Measurements from ENCODE around the gene SLC26A5. TPM values are rescaled to one million over a fixed set of nuclear protein-coding genes. Genes with fewer than 3 reads are reported as not detected.
"Not testable (repeated sequence)": the region's sequence is repeated elsewhere in the genome, so short reads cannot be mapped to it uniquely, and the experiment has no call there.

SLC26A5 gene
- polyA plus RNA-seq (ENCODE audit: insufficient read depth in 1 of 5, insufficient read length in 5 of 5, low replicate concordance in 1 of 5), result 1 to 10 TPM in 2 of 5 donors, under 1 TPM in 3; 0.51 to 1.4 (median 0.91) TPM
- long read RNA-seq, donor 1, result 0 reads
- long read RNA-seq, donor 2, result 0 reads
- long read RNA-seq, donor 3, result 0 reads
- long read RNA-seq, donor 4, result 0 reads
- long read RNA-seq, donor 5, result 0 reads
- long read RNA-seq, donor 6, result 0 reads
- long read RNA-seq, donor 7, result 0 reads
- long read RNA-seq, donor 8, result 0 reads

- no peak for DNase-seq
Measured at GRCh38 chr7:103446049-103446520, at the start of gene SLC26A5. Gene SLC26A5, minus strand, starts transcription at chr7:103446207. Its CDS starts 24,693 bp downstream, at chr7:103421514.

GRCh38 chr7:103487419-103487818 lies 41.4 kb upstream of the SLC26A5 start:
- DNase-seq, result no peak

- DNase-seq, result not testable (repeated sequence)
Measured at GRCh38 chr7:103486873-103487272, 40.9 kb upstream of the SLC26A5 start.

- DNase-seq, result no peak
Measured at GRCh38 chr7:103480771-103481170, 34.8 kb upstream of the SLC26A5 start.

- DNase-seq, result peak; percentile 13 to 19
Measured at GRCh38 chr7:103474956-103475355, 28.9 kb upstream of the SLC26A5 start.

- DNase-seq, result no peak
Measured at GRCh38 chr7:103469095-103469948, 23.3 kb upstream of the SLC26A5 start.

- DNase-seq, result no peak
Measured at GRCh38 chr7:103466814-103467213, 20.8 kb upstream of the SLC26A5 start.

- no peak for DNase-seq
Measured at GRCh38 chr7:103462358-103462757, 16.4 kb upstream of the SLC26A5 start.

GRCh38 chr7:103447073-103447960 lies 1.3 kb upstream of the SLC26A5 start:
- DNase-seq, result no peak

GRCh38 chr7:103445228-103446048 lies 569 bp downstream of the SLC26A5 start:
- no peak for DNase-seq

- no peak for DNase-seq
Measured at GRCh38 chr7:103439661-103440060, 6.3 kb downstream of the SLC26A5 start.

- no peak for DNase-seq
Measured at GRCh38 chr7:103437623-103438022, 8.4 kb downstream of the SLC26A5 start.

GRCh38 chr7:103432712-103433111 lies 13.3 kb downstream of the SLC26A5 start:
- no peak for DNase-seq

GRCh38 chr7:103425177-103425576 lies 20.8 kb downstream of the SLC26A5 start:
- no peak for DNase-seq

GRCh38 chr7:103423467-103424179 lies 22.4 kb downstream of the SLC26A5 start:
- no peak for DNase-seq

- DNase-seq, result no peak
Measured at GRCh38 chr7:103420857-103421384, 25.1 kb downstream of the SLC26A5 start.

GRCh38 chr7:103418241-103418640 lies 27.8 kb downstream of the SLC26A5 start:
- no peak for DNase-seq

- no peak for DNase-seq
Measured at GRCh38 chr7:103413407-103413806, 32.6 kb downstream of the SLC26A5 start.

GRCh38 chr7:103412151-103412550 lies 33.9 kb downstream of the SLC26A5 start:
- no peak for DNase-seq
